ENCODE results near the gene ECPAS. TPM values are rescaled to one million over a fixed set of nuclear protein-coding genes. Genes with fewer than 3 reads are reported as not detected.

ECPAS gene
- total RNA-seq, 2 donors from 2014 or later: 54.7 to 65.5 TPM

- no peak overlapping the region for H3K4me3 Mint-ChIP-seq
- no peaks in the 10 kb centered on the region for H3K9me3 Mint-ChIP-seq
- no peak overlapping the region for H3K27ac Mint-ChIP-seq
- TF ChIP-seq CTCF (conservative IDR thresholded peaks at IDR 0.05): no peak
- Histone ChIP-seq H3K27me3 (ENCODE audit: control insufficient read depth, insufficient read depth, low read length, poor library complexity, severe bottlenecking) (no peaks in the 10 kb centered on the region), H3K4me1 (ENCODE audit: control insufficient read depth, insufficient read depth, low read length) (no peaks in the 10 kb centered on the region), H3K9ac (ENCODE audit: extremely low read depth, low read length, poor library complexity, severe bottlenecking) (no peak overlapping the region), H3K4me3 (ENCODE audit: low read length) (no peak overlapping the region), H3K9me3 (ENCODE audit: control insufficient read depth, low read length) (no peaks in the 10 kb centered on the region), H3K27ac (ENCODE audit: low read depth, low read length) (no peak overlapping the region), H3K36me3 (ENCODE audit: control insufficient read depth, insufficient read depth, low read length) (peaks cover 88% of the 10 kb centered on the region)
- H3K27me3 Mint-ChIP-seq (ENCODE audit: insufficient read depth): no peaks in the 10 kb centered on the region
- DNase-seq: no peak
- H3K36me3 Mint-ChIP-seq (ENCODE audit: low read depth): peaks cover 54% of the 10 kb centered on the region
- H3K4me1 Mint-ChIP-seq: no peaks in the 10 kb centered on the region
- 86 to 100% methylated on average over 1 of the region's 1 CpG for WGBS, 2 experiments (ENCODE audit: insufficient coverage in 1 of 2, insufficient read length in 1 of 2)
Measured at GRCh38 chr9:111381006-111381405, 103.2 kb downstream of the ECPAS start.

- DNase-seq: no peak
- peaks cover 90% of the 10 kb centered on the region for H3K36me3 ChIP-seq (ENCODE audit: control insufficient read depth, insufficient read depth, low read length)
- no peak overlapping the region for H3K9ac ChIP-seq (ENCODE audit: extremely low read depth, low read length, poor library complexity, severe bottlenecking)
- H3K4me1 Mint-ChIP-seq: no peaks in the 10 kb centered on the region
- no peak overlapping the region for H3K27ac ChIP-seq (ENCODE audit: low read depth, low read length)
- no peaks in the 10 kb centered on the region for H3K4me1 ChIP-seq (ENCODE audit: control insufficient read depth, insufficient read depth, low read length)
- 95 to 97% methylated on average over 3 of the region's 3 CpGs for WGBS, 2 experiments (ENCODE audit: insufficient coverage in 1 of 2, insufficient read length in 1 of 2)
- no peaks in the 10 kb centered on the region for H3K27me3 ChIP-seq (ENCODE audit: control insufficient read depth, insufficient read depth, low read length, poor library complexity, severe bottlenecking)
- H3K27me3 Mint-ChIP-seq (ENCODE audit: insufficient read depth): no peaks in the 10 kb centered on the region
- TF ChIP-seq CTCF (conservative IDR thresholded peaks at IDR 0.05): no peak
- no peaks in the 10 kb centered on the region for H3K9me3 Mint-ChIP-seq
- H3K36me3 Mint-ChIP-seq (ENCODE audit: low read depth): peaks cover 57% of the 10 kb centered on the region
- no peaks in the 10 kb centered on the region for H3K9me3 ChIP-seq (ENCODE audit: control insufficient read depth, low read length)
- H3K27ac Mint-ChIP-seq: no peak overlapping the region
- H3K4me3 Mint-ChIP-seq: no peak overlapping the region
- H3K4me3 ChIP-seq (ENCODE audit: low read length): no peak overlapping the region
Measured at GRCh38 chr9:111375817-111376564, 108.2 kb downstream of the ECPAS start.

- 86 to 100% methylated on average over 2 of the region's 2 CpGs for WGBS, 2 experiments (ENCODE audit: insufficient coverage in 1 of 2, insufficient read length in 1 of 2)
- Histone ChIP-seq H3K27me3 (ENCODE audit: control insufficient read depth, insufficient read depth, low read length, poor library complexity, severe bottlenecking) (no peaks in the 10 kb centered on the region), H3K9ac (ENCODE audit: extremely low read depth, low read length, poor library complexity, severe bottlenecking) (no peak overlapping the region), H3K4me3 (ENCODE audit: low read length) (no peak overlapping the region), H3K36me3 (ENCODE audit: control insufficient read depth, insufficient read depth, low read length) (peaks cover 88% of the 10 kb centered on the region), H3K4me1 (ENCODE audit: control insufficient read depth, insufficient read depth, low read length) (no peaks in the 10 kb centered on the region), H3K9me3 (ENCODE audit: control insufficient read depth, low read length) (no peaks in the 10 kb centered on the region), H3K27ac (ENCODE audit: low read depth, low read length) (no peak overlapping the region)
- Mint-ChIP-seq H3K4me1 (no peaks in the 10 kb centered on the region), H3K36me3 (ENCODE audit: low read depth) (peaks cover 57% of the 10 kb centered on the region), H3K27ac (no peak overlapping the region), H3K4me3 (no peak overlapping the region), H3K27me3 (ENCODE audit: insufficient read depth) (no peaks in the 10 kb centered on the region), H3K9me3 (no peaks in the 10 kb centered on the region)
- peak; percentile 32 for TF ChIP-seq CTCF (conservative IDR thresholded peaks at IDR 0.05)
- DNase-seq: no peak
Measured at GRCh38 chr9:111375062-111375461, 109.1 kb downstream of the ECPAS start.
